IPS-20b (cell line): Measurements from ENCODE around the gene KDM4C.

Source experiments
- H3K27ac ChIP-seq: one replicate; pipeline ENCODE4 v1.5.1; 2013; ENCODE audit warnings: low read length
- H3K27me3 ChIP-seq: 2 replicates; pipeline ENCODE4 v1.6.1; 2013; ENCODE audit warnings: mild to moderate bottlenecking, low read length, inconsistent platforms; ENCODE audit not compliant: insufficient read depth
- H3K36me3 ChIP-seq: 2 replicates; pipeline ENCODE4 v1.6.1; 2013; ENCODE audit warnings: low read depth, mild to moderate bottlenecking, inconsistent platforms, low read length, moderate library complexity; ENCODE audit not compliant: insufficient read depth
- H3K4me1 ChIP-seq: 2 replicates; pipeline ENCODE4 v1.6.1; 2013; ENCODE audit warnings: mild to moderate bottlenecking, control low read depth, inconsistent platforms, low read length, moderate library complexity; ENCODE audit not compliant: insufficient read depth
- H3K4me3 ChIP-seq: 2 replicates; pipeline ENCODE4 v1.5.1; 2013; ENCODE audit warnings: mild to moderate bottlenecking, low read length, inconsistent platforms
- H3K9ac ChIP-seq: 2 replicates; pipeline ENCODE4 v1.6.1; 2013; ENCODE audit warnings: low read depth, mild to moderate bottlenecking, inconsistent platforms, low read length, moderate library complexity
- H3K9me3 ChIP-seq: 2 replicates; pipeline ENCODE4 v1.6.1; 2013; ENCODE audit warnings: mild to moderate bottlenecking, low read depth, low read length, inconsistent platforms; ENCODE audit not compliant: insufficient read depth

KDM4C gene

GRCh38 chr9:6870149-6870548 lies 112.4 kb downstream of the KDM4C start:
- Histone ChIP-seq H3K9me3 (no peaks in the 10 kb centered on the region), H3K4me3 (no peak overlapping the region), H3K4me1 (peaks cover 18% of the 10 kb centered on the region), H3K27me3 (no peaks in the 10 kb centered on the region), H3K9ac (no peak overlapping the region), H3K27ac (no peak overlapping the region), H3K36me3 (no peaks in the 10 kb centered on the region)

- no peak overlapping the region for H3K4me3 ChIP-seq
- no peak overlapping the region for H3K9ac ChIP-seq
- H3K27me3 ChIP-seq: no peaks in the 10 kb centered on the region
- no peaks in the 10 kb centered on the region for H3K36me3 ChIP-seq
- H3K4me1 ChIP-seq: peaks cover 18% of the 10 kb centered on the region
- H3K27ac ChIP-seq: no peak overlapping the region
- no peaks in the 10 kb centered on the region for H3K9me3 ChIP-seq
Observed at GRCh38 chr9:6870650-6871477, 113.1 kb downstream of the KDM4C start.

DNA sequence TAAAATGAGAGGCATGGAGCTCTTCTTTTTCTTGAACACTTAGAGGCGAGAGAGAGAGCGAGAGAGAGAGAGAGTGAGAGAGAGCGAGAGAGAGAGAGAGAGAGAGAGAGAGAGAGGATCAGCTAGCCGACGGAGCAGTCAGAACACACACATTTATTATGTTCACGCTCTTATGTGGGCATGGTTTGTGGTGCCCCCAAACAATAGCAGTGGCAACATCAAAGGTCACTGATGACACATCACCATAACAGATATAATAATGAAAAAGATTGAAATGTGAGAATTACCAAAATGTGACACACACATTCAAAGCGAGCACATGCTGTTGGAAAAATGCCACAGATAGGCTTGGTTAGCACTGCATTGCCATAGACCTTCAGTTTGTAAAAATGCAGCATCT lies 116.1 kb downstream of the KDM4C start:
- Histone ChIP-seq H3K9ac (no peak overlapping the region), H3K9me3 (no peaks in the 10 kb centered on the region), H3K4me1 (peaks cover 21% of the 10 kb centered on the region), H3K27me3 (no peaks in the 10 kb centered on the region), H3K36me3 (no peaks in the 10 kb centered on the region), H3K27ac (no peak overlapping the region), H3K4me3 (no peak overlapping the region)

DNA sequence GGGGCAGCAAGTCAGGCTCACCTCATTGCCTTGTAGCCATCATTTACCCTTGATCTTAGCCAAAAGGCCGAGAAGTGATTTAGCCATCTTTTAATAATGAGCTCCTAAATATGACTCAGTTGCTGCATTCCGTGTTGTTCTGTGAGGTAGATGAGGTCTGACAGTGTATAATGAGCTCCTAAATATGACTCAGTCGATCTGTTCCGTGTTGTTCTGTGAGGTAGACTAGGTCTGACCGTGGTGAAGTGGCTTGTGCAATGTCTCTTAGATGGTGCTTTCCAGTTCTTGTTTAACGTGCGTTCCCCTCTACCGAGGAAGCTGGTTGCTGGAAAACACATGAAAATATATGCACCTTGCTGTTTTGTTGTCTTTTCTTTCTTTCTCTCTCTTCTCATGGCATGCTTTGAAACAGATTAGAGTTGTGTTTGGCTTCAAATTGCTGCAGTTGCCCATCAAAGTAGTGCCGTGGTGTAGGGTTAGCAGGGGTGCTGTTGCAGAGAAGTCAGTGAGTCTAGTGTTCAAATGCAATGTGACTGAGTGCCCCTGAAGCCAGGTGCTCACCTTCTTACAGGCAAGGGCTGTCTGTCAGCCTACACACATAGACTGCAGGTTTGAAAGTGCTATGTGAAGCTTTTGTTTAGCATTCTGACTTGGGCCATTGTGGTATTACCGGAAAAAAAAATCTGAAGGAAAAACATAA lies 118.6 kb downstream of the KDM4C start:
- Histone ChIP-seq H3K27ac (no peak overlapping the region), H3K27me3 (no peaks in the 10 kb centered on the region), H3K36me3 (no peaks in the 10 kb centered on the region), H3K4me3 (no peak overlapping the region), H3K9me3 (no peaks in the 10 kb centered on the region), H3K9ac (no peak overlapping the region), H3K4me1 (0 out of 2 replicates have a peak, but pooled peaks cover 5% of the 10 kb centered on the region)

DNA sequence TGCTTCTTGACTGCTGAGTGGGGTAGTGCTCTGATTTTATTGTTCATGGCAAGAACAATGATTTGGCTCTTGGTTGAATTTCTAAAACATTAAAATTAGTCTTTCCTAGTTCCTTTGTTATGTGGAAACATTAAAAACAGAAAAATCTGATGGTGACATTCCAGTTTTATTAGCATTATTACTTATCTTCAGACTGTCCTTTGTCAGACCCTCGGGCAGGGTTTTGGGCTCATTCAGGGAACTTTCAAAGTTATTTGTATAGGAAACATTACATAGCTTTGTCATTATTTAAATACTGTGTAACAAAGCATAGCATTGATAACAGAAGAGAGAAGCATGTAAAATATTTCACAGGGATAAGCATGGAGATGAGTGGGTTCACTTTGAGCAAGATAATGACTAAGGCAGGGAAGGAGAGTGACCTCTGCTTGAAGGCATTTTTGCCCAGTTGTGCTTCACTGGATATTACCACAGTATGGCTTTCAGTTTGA lies 119.9 kb downstream of the KDM4C start:
- no peak overlapping the region for H3K4me3 ChIP-seq
- no peaks in the 10 kb centered on the region for H3K9me3 ChIP-seq
- H3K27me3 ChIP-seq: no peaks in the 10 kb centered on the region
- H3K9ac ChIP-seq: no peak overlapping the region
- H3K4me1 ChIP-seq: 0 out of 2 replicates have a peak, but pooled peaks cover 5% of the 10 kb centered on the region
- no peak overlapping the region for H3K27ac ChIP-seq
- H3K36me3 ChIP-seq: no peaks in the 10 kb centered on the region

DNA sequence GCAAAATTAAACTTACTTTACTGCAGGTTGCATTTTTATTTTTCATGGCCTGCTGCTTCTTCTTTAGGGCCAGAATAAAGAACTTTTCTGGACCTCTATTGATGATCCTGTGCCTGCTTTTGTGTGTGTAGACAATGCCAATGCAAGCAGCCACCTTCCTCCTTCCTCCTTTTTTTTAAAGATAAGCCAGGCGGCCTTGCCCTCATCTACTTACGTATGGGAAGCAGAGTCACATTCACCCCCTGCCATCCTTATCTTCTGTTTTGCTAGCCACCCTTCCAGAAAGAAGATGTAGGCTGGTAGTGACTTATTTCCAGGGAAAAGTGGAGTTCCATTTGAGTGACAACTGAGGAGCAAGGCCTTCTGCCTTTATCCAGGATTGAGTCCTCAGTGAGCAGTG lies 122.9 kb downstream of the KDM4C start:
- Histone ChIP-seq H3K27me3 (no peaks in the 10 kb centered on the region), H3K36me3 (no peaks in the 10 kb centered on the region), H3K9ac (no peak overlapping the region), H3K27ac (no peak overlapping the region), H3K4me1 (0 out of 2 replicates have a peak, but pooled peaks cover 5% of the 10 kb centered on the region), H3K9me3 (no peaks in the 10 kb centered on the region), H3K4me3 (no peak overlapping the region)

DNA sequence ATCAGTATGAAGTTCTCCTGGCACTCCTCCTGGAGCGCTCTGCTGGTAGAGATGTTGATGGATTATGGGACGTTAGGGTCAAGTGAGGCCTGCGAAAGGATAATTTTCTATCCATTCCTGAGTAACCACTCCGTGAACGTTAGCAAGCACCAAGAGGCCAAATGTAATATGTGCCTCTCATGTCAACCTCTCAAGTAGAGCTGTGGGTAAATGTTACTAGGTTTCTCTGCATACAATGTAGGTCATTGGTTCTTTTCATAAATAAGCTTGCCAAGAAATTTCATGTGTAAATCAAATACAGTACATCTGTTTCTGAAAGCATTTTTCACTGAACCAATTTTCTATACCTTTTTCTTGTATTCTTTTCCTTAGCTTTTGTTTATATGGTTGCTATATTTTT lies 126.3 kb downstream of the KDM4C start:
- Histone ChIP-seq H3K27ac (no peak overlapping the region), H3K4me3 (no peak overlapping the region), H3K9ac (no peak overlapping the region), H3K27me3 (no peaks in the 10 kb centered on the region), H3K4me1 (0 out of 2 replicates have a peak, but pooled peaks cover 2% of the 10 kb centered on the region), H3K9me3 (no peaks in the 10 kb centered on the region), H3K36me3 (0 out of 2 replicates have a peak, but pooled peaks cover 3% of the 10 kb centered on the region)

DNA sequence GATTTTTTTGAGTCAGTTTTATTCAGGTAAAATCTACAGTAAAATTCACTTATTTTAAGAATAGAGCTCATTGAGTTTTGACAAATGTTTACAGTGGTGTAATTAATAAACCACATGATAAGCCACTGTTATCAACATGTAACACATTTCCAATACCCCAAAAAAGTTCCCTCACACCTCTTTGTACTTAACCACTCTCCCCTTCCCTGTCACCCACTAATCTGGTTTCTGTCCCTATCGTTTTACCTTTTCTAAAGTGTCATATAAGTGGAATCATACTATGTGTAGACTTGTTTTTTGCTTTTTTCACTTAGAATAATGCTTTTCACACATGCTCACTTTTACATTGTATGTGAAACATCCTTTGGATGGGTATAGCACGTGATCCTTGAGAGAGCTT lies 127.2 kb downstream of the KDM4C start:
- H3K36me3 ChIP-seq: 0 out of 2 replicates have a peak, but pooled peaks cover 3% of the 10 kb centered on the region
- H3K27ac ChIP-seq: no peak overlapping the region
- H3K4me1 ChIP-seq: 0 out of 2 replicates have a peak, but pooled peaks cover 2% of the 10 kb centered on the region
- no peak overlapping the region for H3K9ac ChIP-seq
- H3K9me3 ChIP-seq: no peaks in the 10 kb centered on the region
- H3K27me3 ChIP-seq: no peaks in the 10 kb centered on the region
- H3K4me3 ChIP-seq: no peak overlapping the region

DNA sequence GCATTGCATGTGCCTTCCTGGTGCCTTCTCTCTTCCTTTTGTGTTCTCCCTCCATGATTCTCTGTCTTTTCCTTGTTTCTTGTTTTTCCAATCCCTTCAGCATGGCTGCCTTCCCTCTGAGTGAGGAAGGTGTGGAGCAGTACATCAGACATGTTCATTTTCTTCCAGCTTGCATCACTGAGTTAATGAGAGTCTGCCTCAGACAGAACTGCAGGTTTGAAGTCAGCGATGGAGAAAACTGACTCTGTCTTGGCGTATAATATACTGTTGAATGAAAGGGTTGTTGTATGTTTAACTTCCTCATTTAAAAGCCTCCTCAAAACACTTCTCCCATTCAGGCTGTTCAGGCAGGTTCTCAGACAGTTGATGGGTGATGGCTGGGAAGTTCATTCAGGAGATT lies 129.3 kb downstream of the KDM4C start:
- H3K4me1 ChIP-seq: no peaks in the 10 kb centered on the region
- H3K27ac ChIP-seq: no peak overlapping the region
- H3K4me3 ChIP-seq: no peak overlapping the region
- no peaks in the 10 kb centered on the region for H3K9me3 ChIP-seq
- no peaks in the 10 kb centered on the region for H3K27me3 ChIP-seq
- H3K9ac ChIP-seq: no peak overlapping the region
- H3K36me3 ChIP-seq: 0 out of 2 replicates have a peak, but pooled peaks cover 3% of the 10 kb centered on the region

- no peaks in the 10 kb centered on the region for H3K9me3 ChIP-seq
- H3K27ac ChIP-seq: no peak overlapping the region
- no peaks in the 10 kb centered on the region for H3K27me3 ChIP-seq
- peaks cover 15% of the 10 kb centered on the region for H3K36me3 ChIP-seq
- H3K4me1 ChIP-seq: no peaks in the 10 kb centered on the region
- H3K9ac ChIP-seq: no peak overlapping the region
- no peak overlapping the region for H3K4me3 ChIP-seq
Observed at GRCh38 chr9:6889868-6890267, 132.1 kb downstream of the KDM4C start.

DNA sequence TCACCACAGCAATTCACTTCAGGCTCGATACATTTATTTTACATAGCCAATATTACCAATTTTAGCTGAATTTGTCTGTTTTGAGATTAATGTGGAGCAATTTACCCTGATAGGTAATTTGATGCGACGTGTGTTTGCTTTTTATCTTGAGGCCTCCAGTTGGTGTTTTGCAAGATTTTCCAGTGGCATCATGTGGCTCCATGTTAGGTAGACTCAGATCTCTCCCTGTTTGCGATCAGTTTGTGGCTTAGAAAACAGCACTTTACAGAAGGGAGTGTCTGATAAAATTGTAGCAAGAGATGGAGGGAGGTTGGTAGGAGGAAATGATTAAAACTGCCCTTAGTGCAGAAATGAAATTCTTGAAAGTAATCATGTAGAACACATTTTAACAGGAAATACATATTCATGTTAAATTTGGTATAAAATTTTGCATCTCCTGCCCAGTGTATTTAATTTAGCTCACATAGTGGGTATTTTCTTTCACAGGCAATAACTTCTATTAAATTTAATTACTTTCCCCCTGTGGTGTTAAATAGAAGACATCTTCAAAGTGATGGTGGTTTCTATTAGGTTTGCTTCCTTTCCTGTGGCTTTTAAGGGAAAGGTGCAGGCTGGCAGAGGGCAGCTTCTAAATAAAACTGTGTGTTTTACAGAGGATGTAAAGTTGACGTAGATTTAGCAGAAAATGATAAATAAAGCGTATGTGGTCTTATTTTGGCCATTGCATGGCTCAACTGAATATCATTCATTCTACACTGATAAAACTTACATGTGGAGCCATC lies 135.8 kb downstream of the KDM4C start:
- Histone ChIP-seq H3K4me3 (no peak overlapping the region), H3K27ac (no peak overlapping the region), H3K9ac (no peak overlapping the region), H3K9me3 (no peaks in the 10 kb centered on the region), H3K4me1 (no peaks in the 10 kb centered on the region), H3K36me3 (peaks cover 12% of the 10 kb centered on the region), H3K27me3 (no peaks in the 10 kb centered on the region)
